Activated CD4-positive, alpha-beta memory T cell treated with anti-CD3 and anti-CD28 coated beads for 36 hours (primary cell): ENCODE data around the gene LRRN4. TPM values are rescaled to one million over a fixed set of nuclear protein-coding genes. Genes with fewer than 3 reads are reported as not detected.

Experiments
- CTCF ChIA-PET: fragments of 350-600 bp; sonication (Branson Sonifier 250); formaldehyde crosslinking; loops from one replicate; lab custom pipeline; 2021; ENCODE audit warnings: antibody characterized with exemption, inconsistent platforms; lab: Charles Lee
- POLR2A ChIA-PET: fragments of 350-600 bp; sonication (Branson Sonifier 250); formaldehyde crosslinking; loops from one replicate; lab custom pipeline; 2021; ENCODE audit warnings: antibody characterized with exemption; lab: Charles Lee
- DNase-seq: peaks from one replicate; pipeline ENCODE4 v3.0.0-alpha.2; 2020
- H3K27ac Mint-ChIP-seq: one replicate; pipeline ENCODE4 v1.8.0; 2021; ENCODE audit warnings: mixed read lengths
- H3K27me3 Mint-ChIP-seq: one replicate; pipeline ENCODE4 v1.8.0; 2021; ENCODE audit warnings: mixed read lengths
- H3K36me3 Mint-ChIP-seq: one replicate; pipeline ENCODE4 v1.8.0; 2021; ENCODE audit warnings: mixed read lengths
- H3K4me1 Mint-ChIP-seq: one replicate; pipeline ENCODE4 v1.8.0; 2021; ENCODE audit warnings: low read depth, mixed read lengths
- H3K4me3 Mint-ChIP-seq: one replicate; pipeline ENCODE4 v1.8.0; 2021; ENCODE audit warnings: mild to moderate bottlenecking, mixed read lengths
- H3K9me3 Mint-ChIP-seq: one replicate; pipeline ENCODE4 v1.8.0; 2021; ENCODE audit warnings: mixed read lengths
- intact Hi-C: fragments of 100-400 bp; cut with micrococcal nuclease; formaldehyde crosslinking; loops from one replicate; pipeline ENCODE4 v1.15.1; 2023
- total RNA-seq, 2 experiments: library from RNA; stranded (reverse); gene quantifications; one replicate each; pipeline ENCODE4 v1.2.3, GENCODE V29; 2021

Gene LRRN4
- total RNA-seq = not detected

GRCh38 chr20:6053776-6054688 lies at the start of gene LRRN4:
TSS of gene LRRN4 (minus strand) at chr20:6054060. CDS start at chr20:6052799, 1,261 bp downstream.
- Mint-ChIP-seq H3K4me1 (peaks cover 5% of the 10 kb centered on the region), H3K4me3 (no peak within 1 kb of the TSS), H3K27me3 (peaks cover 26% of the 10 kb centered on the region), H3K27ac (no peak within 1 kb of the TSS), H3K9me3 (no peaks in the 10 kb centered on the region), H3K36me3 (no peaks in the 10 kb centered on the region)
- ChIA-PET CTCF (no interaction called here), POLR2A (no interaction called here)
- DNase-seq = no peak
- intact Hi-C loops = no loop called here

GRCh38 chr20:6103301-6103700 lies 49.4 kb upstream of the LRRN4 start:
- no peak for DNase-seq
- peaks cover 2% of the 10 kb centered on the region for H3K27me3 Mint-ChIP-seq
- H3K27ac Mint-ChIP-seq = no peak overlapping the region
- H3K9me3 Mint-ChIP-seq = no peaks in the 10 kb centered on the region
- POLR2A ChIA-PET = no interaction called here
- intact Hi-C loops = no loop called here
- no peaks in the 10 kb centered on the region for H3K4me1 Mint-ChIP-seq
- no peak overlapping the region for H3K4me3 Mint-ChIP-seq
- CTCF ChIA-PET = no interaction called here
- H3K36me3 Mint-ChIP-seq = no peaks in the 10 kb centered on the region

GRCh38 chr20:6101346-6101745 lies 47.5 kb upstream of the LRRN4 start:
- Mint-ChIP-seq H3K36me3 (no peaks in the 10 kb centered on the region), H3K4me3 (no peak overlapping the region), H3K4me1 (no peaks in the 10 kb centered on the region), H3K27me3 (peaks cover 4% of the 10 kb centered on the region), H3K27ac (no peak overlapping the region), H3K9me3 (no peaks in the 10 kb centered on the region)
- CTCF ChIA-PET = no interaction called here
- DNase-seq = no peak
- POLR2A ChIA-PET = no interaction called here
- intact Hi-C loops = no loop called here

DNA sequence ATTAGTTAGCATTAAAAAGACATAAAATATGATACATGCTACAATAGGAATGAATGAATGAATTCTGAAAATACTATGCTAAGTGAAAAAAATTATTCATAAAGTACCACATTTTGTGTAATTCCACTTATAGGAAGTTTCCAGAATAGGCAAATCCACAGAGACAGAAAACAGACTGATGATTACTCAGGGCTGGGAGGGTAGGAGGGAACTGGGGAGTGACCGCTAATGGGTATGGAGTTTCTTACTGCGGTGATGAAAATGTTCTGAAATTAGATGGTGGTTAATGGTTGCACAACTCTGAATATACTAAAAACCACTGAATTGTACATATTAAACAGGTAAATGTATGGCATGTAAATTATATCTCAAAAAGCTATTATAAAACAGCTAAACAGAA lies 46.4 kb upstream of the LRRN4 start:
- no peak overlapping the region for H3K27ac Mint-ChIP-seq
- peaks cover 4% of the 10 kb centered on the region for H3K27me3 Mint-ChIP-seq
- H3K36me3 Mint-ChIP-seq = no peaks in the 10 kb centered on the region
- H3K4me3 Mint-ChIP-seq = no peak overlapping the region
- no peak for DNase-seq
- POLR2A ChIA-PET = no interaction called here
- CTCF ChIA-PET = no interaction called here
- H3K9me3 Mint-ChIP-seq = no peaks in the 10 kb centered on the region
- H3K4me1 Mint-ChIP-seq = no peaks in the 10 kb centered on the region
- intact Hi-C loops = no loop called here

GRCh38 chr20:6099819-6100218 lies 46.0 kb upstream of the LRRN4 start:
- no peaks in the 10 kb centered on the region for H3K36me3 Mint-ChIP-seq
- intact Hi-C loops = no loop called here
- H3K27ac Mint-ChIP-seq = no peak overlapping the region
- no peaks in the 10 kb centered on the region for H3K4me1 Mint-ChIP-seq
- POLR2A ChIA-PET = no interaction called here
- no peak for DNase-seq
- CTCF ChIA-PET = no interaction called here
- peaks cover 4% of the 10 kb centered on the region for H3K27me3 Mint-ChIP-seq
- H3K9me3 Mint-ChIP-seq = no peaks in the 10 kb centered on the region
- H3K4me3 Mint-ChIP-seq = no peak overlapping the region

- intact Hi-C loops = no loop called here
Measured at GRCh38 chr20:6095409-6095808, 41.5 kb upstream of the LRRN4 start.

GRCh38 chr20:6094565-6094964 lies 40.7 kb upstream of the LRRN4 start:
- ChIA-PET CTCF (interaction anchor here (0.6 kb wide), 1 partner anchor 59 kb away, joined by 4 read pairs; no protein-coding TSS in a partner anchor), POLR2A (no interaction called here)
- intact Hi-C loops = no loop called here
- Mint-ChIP-seq H3K27ac (no peak overlapping the region), H3K4me3 (no peak overlapping the region), H3K27me3 (peaks cover 18% of the 10 kb centered on the region), H3K9me3 (no peaks in the 10 kb centered on the region), H3K4me1 (no peaks in the 10 kb centered on the region), H3K36me3 (no peaks in the 10 kb centered on the region)
- no peak for DNase-seq

More at GRCh38 chr20:6095409-6095808, 41.5 kb upstream of the LRRN4 start:
- DNase-seq = no peak
- Mint-ChIP-seq H3K9me3 (no peaks in the 10 kb centered on the region), H3K27me3 (peaks cover 15% of the 10 kb centered on the region), H3K27ac (no peak overlapping the region), H3K4me3 (no peak overlapping the region), H3K4me1 (no peaks in the 10 kb centered on the region), H3K36me3 (no peaks in the 10 kb centered on the region)
- POLR2A ChIA-PET = no interaction called here
- CTCF ChIA-PET = no interaction called here

DNA sequence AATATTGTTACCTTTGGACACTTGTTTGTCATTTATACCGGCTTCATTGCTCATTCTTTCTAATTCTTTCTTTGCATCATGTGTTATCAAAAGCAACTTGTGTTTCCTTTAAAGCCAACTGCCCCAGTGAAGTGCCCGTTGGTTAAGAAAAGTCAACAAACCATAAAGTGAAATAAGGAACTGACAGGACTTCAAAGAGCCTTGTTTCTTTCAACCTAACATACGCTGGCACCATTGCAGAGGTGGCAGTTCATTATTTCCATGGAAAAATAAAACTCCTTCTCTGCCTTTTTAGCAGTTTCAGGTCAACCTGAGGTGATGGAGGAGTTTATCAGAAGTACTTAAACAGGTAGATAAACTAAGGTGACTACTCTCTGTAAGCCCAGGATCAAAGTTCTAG lies 40.2 kb upstream of the LRRN4 start:
- no peak for DNase-seq
- no peaks in the 10 kb centered on the region for H3K36me3 Mint-ChIP-seq
- no peaks in the 10 kb centered on the region for H3K4me1 Mint-ChIP-seq
- H3K27ac Mint-ChIP-seq = no peak overlapping the region
- intact Hi-C loops = no loop called here
- no peaks in the 10 kb centered on the region for H3K9me3 Mint-ChIP-seq
- CTCF ChIA-PET = interaction anchor here (0.6 kb wide), 1 partner anchor 59 kb away, joined by 4 read pairs; no protein-coding TSS in a partner anchor
- POLR2A ChIA-PET = no interaction called here
- H3K4me3 Mint-ChIP-seq = no peak overlapping the region
- H3K27me3 Mint-ChIP-seq = peaks cover 20% of the 10 kb centered on the region

DNA sequence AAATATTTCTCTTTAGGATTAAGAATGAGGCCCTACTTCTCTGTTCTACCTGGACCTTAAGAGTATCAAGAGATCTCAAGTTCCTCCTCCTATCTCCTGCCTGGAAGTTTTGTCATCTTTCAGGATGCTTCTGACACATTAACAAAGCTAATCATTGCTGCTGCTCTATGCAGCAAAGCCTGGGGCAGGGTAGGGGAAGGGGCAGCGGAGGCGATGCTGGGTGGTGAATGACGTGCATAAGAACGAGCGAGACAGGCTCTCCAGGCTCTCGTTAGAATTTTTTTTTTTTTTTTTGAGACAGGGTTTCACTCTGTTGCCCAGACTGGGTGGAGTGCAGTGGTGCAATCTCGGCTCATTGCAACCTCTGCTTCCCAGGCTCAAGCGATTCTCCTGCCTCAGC lies 37.8 kb upstream of the LRRN4 start:
- no peak overlapping the region for H3K4me3 Mint-ChIP-seq
- ChIA-PET CTCF (no interaction called here), POLR2A (no interaction called here)
- no peak for DNase-seq
- peaks cover 22% of the 10 kb centered on the region for H3K27me3 Mint-ChIP-seq
- H3K27ac Mint-ChIP-seq = no peak overlapping the region
- no peaks in the 10 kb centered on the region for H3K9me3 Mint-ChIP-seq
- intact Hi-C loops = no loop called here
- H3K4me1 Mint-ChIP-seq = no peaks in the 10 kb centered on the region
- H3K36me3 Mint-ChIP-seq = no peaks in the 10 kb centered on the region

DNA sequence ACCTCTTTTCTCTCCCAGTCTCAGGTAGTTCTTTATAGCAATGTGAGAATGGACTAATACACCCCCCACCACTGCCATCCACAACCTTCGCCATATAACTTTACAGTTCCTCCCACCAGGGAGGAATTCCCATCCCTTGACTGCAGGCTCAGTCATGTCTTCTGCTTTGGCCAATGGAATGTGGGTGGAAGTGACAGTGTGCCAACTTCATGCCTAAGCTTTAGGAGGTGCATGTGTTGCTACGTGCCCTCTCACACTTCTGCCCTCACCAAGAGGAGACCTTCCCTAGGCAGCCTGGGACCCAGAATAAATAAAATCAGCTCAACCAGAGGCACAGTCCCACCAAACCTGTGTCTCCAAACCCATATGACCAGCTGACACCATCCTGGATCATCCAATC lies 33.0 kb upstream of the LRRN4 start:
- H3K9me3 Mint-ChIP-seq = no peaks in the 10 kb centered on the region
- H3K4me1 Mint-ChIP-seq = no peaks in the 10 kb centered on the region
- intact Hi-C loops = no loop called here
- POLR2A ChIA-PET = no interaction called here
- no peak overlapping the region for H3K4me3 Mint-ChIP-seq
- H3K36me3 Mint-ChIP-seq = no peaks in the 10 kb centered on the region
- no peak overlapping the region for H3K27ac Mint-ChIP-seq
- H3K27me3 Mint-ChIP-seq = peaks cover 10% of the 10 kb centered on the region
- no peak for DNase-seq
- CTCF ChIA-PET = no interaction called here

DNA sequence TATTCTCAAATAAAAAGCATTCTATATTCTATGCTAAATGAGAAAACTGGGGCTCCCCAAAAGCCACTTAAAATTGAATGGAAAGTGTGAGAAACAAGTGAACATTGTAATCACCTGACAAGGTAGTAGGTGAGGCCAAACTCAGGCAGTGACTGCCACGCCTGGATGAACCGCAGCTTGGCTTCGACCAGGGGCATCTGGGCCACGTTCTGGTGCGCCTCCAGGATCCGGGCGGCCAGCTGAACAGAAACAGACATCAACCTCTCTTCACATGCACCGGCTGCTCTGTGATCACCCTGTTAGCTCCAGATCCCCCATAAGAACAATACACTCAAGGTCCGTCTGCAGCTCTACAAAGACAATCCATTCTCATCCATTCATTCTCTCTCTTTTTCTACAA lies 30.1 kb upstream of the LRRN4 start:
- no peaks in the 10 kb centered on the region for H3K9me3 Mint-ChIP-seq
- H3K36me3 Mint-ChIP-seq = no peaks in the 10 kb centered on the region
- no peak overlapping the region for H3K27ac Mint-ChIP-seq
- intact Hi-C loops = no loop called here
- H3K27me3 Mint-ChIP-seq = peaks cover 5% of the 10 kb centered on the region
- ChIA-PET POLR2A (no interaction called here), CTCF (no interaction called here)
- H3K4me1 Mint-ChIP-seq = no peaks in the 10 kb centered on the region
- H3K4me3 Mint-ChIP-seq = no peak overlapping the region
- DNase-seq = no peak

DNA sequence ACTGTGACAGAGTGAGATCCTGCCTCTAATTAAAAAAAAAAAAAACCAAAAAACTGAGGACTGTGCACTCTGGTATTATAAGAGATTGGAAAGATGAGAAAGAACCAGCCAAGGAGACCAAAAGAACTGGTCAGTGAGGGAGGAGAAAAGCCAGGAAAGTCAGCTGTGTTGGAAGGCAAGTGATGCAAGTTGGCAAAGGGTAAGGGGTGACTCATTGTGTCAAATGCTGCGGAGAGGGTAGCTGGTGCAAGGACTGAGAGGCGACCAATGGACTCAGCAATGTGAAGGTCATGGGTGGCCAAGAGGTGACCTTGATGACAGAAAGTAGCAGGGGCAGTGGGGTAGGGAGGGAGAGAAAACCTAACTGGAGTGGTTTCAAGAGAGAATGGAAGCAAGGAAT lies 27.4 kb upstream of the LRRN4 start:
- ChIA-PET CTCF (interaction anchor here (1.4 kb wide), 1 partner anchor 552 kb away, joined by 4 read pairs; no protein-coding TSS in a partner anchor), POLR2A (no interaction called here)
- no peaks in the 10 kb centered on the region for H3K9me3 Mint-ChIP-seq
- no peak overlapping the region for H3K4me3 Mint-ChIP-seq
- no peak overlapping the region for H3K27ac Mint-ChIP-seq
- intact Hi-C loops = no loop called here
- peaks cover 3% of the 10 kb centered on the region for H3K27me3 Mint-ChIP-seq
- H3K36me3 Mint-ChIP-seq = no peaks in the 10 kb centered on the region
- no peak for DNase-seq
- H3K4me1 Mint-ChIP-seq = no peaks in the 10 kb centered on the region

- intact Hi-C loops = no loop called here
Measured at GRCh38 chr20:6079016-6079415, 25.2 kb upstream of the LRRN4 start.

More at GRCh38 chr20:6079016-6079415, 25.2 kb upstream of the LRRN4 start:
- POLR2A ChIA-PET = no interaction called here
- peaks cover 2% of the 10 kb centered on the region for H3K27me3 Mint-ChIP-seq
- no peak overlapping the region for H3K4me3 Mint-ChIP-seq
- H3K27ac Mint-ChIP-seq = no peak overlapping the region
- no peak for DNase-seq
- no peaks in the 10 kb centered on the region for H3K4me1 Mint-ChIP-seq
- H3K9me3 Mint-ChIP-seq = no peaks in the 10 kb centered on the region
- H3K36me3 Mint-ChIP-seq = no peaks in the 10 kb centered on the region
- CTCF ChIA-PET = interaction anchor here (0.7 to 2.2 kb wide), 2 partner anchors 262 to 550 kb away, joined by 3 to 17 read pairs; no protein-coding TSS in a partner anchor
